ENCODE data around the gene INTS6L.
"Not testable (repeated sequence)": the region's sequence is repeated elsewhere in the genome, so short reads cannot be mapped to it uniquely, and the experiment has no call there.

INTS6L gene

GRCh38 chrX:135522878-135523693, 2.6 kb downstream of the INTS6L start:
- DNase-seq: no peak

DNA sequence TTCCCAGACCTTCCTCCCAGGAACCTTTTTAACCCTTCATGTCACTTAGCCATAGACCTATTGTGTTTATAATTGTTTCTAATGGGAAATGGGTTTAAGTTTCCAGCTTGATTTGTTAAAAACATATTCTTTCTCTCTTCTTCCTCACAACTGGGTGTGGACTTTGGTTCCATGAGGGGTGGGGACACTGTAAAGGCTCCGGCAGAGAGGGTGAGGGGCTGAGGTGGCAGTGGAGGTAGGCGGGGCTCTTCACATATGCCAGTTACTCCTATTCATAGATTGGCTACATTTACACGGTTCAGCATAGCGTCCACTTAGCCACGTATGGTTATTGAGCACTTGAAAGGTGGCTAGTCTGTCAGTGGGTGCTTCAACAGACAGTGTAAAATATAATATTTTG, 7.8 kb downstream of the INTS6L start:
- no peak for DNase-seq

GRCh38 chrX:135528756-135529155, 8.3 kb downstream of the INTS6L start:
- no peak for DNase-seq

GRCh38 chrX:135530097-135530496, 9.6 kb downstream of the INTS6L start:
- no peak for DNase-seq

- DNase-seq: peak; percentile 5
Measured at GRCh38 chrX:135531813-135532212, 11.4 kb downstream of the INTS6L start.

- DNase-seq: no peak
Measured at GRCh38 chrX:135535077-135535940, 14.8 kb downstream of the INTS6L start.

- DNase-seq: peak; percentile 1
Measured at GRCh38 chrX:135536877-135537276, 16.4 kb downstream of the INTS6L start.

GRCh38 chrX:135541351-135541750, 20.9 kb downstream of the INTS6L start:
- DNase-seq: no peak

GRCh38 chrX:135543172-135543571, 22.7 kb downstream of the INTS6L start:
- DNase-seq: no peak

GRCh38 chrX:135543924-135544323, 23.5 kb downstream of the INTS6L start:
- no peak for DNase-seq

- DNase-seq: no peak
Measured at GRCh38 chrX:135544338-135544948, 24.0 kb downstream of the INTS6L start.

GRCh38 chrX:135547767-135548166, 27.3 kb downstream of the INTS6L start:
- no peak for DNase-seq

GRCh38 chrX:135549519-135549918, 29.1 kb downstream of the INTS6L start:
- no peak for DNase-seq

DNA sequence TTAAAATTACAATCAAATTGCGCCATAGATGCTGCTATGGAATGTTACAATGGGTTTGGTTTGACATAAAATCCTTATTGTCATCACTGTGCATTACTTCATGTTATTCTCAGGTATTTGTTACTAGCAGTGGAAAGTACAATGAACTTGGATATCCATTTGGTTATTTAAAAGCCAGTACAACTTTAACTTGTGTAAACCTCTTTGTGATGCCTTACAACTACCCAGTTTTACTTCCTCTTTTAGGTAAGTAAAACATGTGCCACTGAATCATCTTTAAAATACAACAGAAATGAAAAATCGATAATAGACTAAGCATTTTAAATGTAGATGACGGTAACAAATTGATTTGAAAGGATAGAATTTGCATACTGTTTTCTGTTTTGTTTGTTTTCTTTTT, 35.6 kb downstream of the INTS6L start:
- DNase-seq: no peak

- no peak for DNase-seq
Measured at GRCh38 chrX:135557344-135557743, 36.9 kb downstream of the INTS6L start.

GRCh38 chrX:135572436-135572835, 52.0 kb downstream of the INTS6L start:
- DNase-seq: no peak

DNA sequence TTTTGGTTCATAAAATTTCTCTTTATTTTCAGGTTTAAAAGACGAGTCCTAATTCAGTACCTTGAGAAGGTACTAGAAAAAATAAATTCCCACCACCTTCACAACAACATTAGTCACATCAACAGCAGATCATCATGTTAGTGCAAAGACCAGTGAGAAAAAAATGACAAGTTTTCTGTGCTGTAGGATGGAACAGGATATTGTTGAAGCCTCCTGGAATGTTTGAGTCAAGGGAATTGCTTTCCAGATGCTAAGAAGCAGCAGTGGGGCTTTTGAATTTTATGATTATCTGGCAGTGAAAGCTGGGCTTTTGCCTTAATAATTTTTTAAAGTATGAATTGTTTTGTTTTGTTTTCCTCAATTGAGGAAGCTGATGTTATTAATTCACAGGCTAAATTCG, 61.0 kb downstream of the INTS6L start:
- no peak for DNase-seq

DNA sequence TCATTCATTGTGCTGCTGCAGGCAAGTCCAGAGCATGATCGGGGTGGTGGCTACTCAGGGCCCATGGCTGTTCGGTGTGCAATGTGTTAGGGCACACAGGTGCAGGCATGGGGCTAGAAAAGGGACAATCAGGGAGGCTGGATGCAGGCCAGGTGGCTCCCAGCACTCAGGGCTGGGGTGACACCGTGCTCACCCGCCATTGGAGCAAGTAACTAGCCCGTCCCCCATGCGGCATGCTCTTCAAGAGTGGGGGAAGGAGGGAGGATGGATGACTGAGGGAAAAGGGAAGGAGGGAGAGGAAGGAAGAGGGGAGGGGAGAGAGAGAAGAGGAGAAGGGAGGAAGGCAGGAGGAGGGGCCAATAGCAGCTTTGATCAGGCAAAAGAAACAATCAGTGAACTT, 64.7 kb downstream of the INTS6L start:
- no peak for DNase-seq

- no peak for DNase-seq
Measured at GRCh38 chrX:135591871-135592270, 71.4 kb downstream of the INTS6L start.

GRCh38 chrX:135594049-135594448, 73.6 kb downstream of the INTS6L start:
- DNase-seq: not testable (repeated sequence)

DNA sequence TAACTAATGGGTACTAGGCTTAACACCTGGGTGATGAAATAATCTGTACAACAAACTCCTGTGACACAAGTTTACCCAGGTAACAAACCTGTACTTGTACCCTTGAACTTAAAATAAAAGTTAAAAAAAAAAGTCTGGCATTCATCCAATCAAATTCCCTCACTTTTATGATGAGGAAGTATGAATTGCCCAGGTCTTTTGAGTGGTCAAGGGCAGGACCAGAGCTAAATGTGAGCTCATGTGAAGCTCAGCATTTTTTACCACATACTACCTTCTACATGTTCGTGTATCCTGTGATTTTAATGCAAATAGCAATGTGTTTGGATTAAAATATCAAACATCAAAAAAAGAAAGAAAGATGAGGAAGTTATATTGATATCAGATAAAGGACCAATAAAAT, 74.0 kb downstream of the INTS6L start:
- not testable (repeated sequence) for DNase-seq

DNA sequence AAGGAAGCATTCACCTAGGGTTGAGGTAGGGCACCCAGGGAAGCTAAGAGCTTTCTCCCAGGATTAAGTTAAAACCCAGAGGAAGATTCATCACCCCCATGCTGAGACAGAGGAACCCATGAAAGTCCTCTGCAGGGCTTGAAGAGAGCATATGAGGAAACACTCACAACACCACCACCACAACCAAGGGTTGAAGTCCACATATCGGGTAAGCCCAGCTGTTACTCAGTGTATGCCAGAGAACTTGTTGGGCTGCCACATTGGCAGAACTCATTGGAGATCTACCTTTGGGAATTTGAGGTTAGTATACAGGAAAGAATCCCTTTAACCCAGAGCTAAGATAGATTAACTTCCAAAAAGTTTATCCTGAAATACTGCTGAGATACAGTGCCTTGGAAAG, 75.1 kb downstream of the INTS6L start:
- DNase-seq: no peak

DNA sequence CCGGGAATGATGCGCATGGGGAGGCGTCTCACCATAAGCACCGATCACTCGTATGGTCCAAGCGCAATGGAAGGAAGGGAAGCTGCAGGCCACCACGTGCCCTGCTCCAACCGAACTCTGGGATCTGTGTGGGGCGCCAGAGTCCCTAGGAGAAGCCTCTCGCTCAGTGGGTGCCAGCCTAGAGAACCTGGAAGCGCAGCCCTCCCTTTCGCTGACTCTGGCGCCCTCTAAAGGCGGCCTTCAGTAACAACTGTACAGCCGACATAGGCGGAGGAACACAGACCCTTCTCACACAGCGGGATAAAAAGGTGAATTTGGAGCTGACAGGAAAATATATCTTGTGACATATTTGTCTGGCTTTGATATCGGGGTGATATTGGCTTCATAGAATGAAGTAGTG, 76.0 kb downstream of the INTS6L start:
- peak; percentile 5 for DNase-seq

DNA sequence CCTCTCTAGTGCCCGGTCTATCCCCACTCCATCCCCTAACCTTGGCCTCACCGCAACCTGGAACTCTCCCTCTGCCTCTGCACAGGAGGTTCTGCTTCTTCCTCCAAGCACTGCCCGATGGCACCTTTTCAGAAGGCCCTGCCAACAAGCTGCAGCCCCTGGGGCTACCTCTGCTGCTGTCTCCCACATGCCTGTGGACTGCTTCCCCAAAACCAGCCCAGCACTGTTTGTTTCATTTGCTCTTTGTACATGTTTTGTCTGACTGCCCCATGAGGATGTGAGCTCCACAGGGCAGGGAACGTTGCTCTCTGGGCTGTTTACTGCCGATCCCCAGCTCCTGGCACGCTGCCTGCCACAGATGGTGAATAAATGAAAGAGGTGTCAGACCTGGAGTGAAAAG, 85.4 kb downstream of the INTS6L start:
- no peak for DNase-seq
